ENCODE results near the gene SPARC.
"Not testable (repeated sequence)": the region's sequence is repeated elsewhere in the genome, so short reads cannot be mapped to it uniquely, and the experiment has no call there.

The SPARC gene

DNA sequence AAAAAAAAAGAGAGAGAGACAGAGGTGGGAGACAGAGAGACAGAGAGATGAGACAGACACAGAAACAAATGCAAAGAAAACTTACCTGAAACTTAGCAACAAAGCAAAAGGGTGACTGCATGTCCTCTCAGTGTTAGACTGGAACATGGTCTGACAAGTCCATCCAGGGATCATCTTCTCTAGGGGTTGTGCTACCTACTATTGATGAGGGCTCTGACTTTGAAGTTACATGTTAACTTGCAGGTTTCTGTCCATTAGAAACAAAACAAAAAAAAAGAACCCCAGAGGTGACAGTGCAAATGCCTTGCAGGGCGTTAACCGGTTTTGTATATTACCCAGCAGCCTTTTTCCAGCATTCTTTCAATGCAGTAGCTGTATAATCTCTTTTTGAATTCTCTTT lies 13.6 kb upstream of the SPARC start:
- FAIRE-seq = no peak

DNA sequence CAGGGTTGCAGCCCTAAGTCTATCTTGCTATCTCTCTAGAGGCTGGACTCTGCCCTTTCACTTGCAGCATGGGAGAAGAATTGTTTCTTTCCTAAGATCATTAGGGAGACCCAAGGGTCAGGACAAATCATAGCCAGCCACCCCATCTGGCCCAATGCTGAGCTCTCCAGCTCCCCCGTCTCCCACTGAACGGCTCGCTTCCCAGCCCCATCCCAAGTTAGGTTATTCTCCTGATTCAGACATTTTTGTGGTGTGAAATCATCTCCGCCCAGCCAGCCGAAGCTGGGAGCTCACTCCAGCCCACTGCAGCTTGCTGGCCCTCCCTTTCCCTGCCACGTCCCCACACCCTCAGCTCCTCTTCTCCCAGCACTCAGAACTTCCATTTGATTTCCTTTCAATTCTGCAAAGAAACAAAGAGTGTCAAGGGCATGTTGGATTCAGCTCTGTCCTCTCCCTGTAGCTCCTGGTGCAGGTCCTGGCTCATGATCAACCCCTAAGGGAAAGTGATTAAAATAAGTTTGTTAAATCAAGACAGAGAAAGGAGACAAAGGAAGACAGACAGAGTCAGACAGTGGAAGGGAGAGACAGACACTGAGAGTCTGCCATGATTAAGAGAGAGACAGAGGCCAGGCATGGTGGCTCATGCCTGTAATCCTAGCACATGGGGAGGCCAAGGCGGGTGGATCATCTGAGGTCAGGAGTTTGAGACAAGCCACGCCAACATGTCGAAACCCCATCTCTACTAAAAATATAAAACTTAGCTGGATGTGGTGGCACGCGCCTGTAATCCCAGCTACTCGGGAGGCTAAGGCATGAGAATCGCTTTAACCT lies 12.6 kb upstream of the SPARC start:
- FAIRE-seq = no peak

DNA sequence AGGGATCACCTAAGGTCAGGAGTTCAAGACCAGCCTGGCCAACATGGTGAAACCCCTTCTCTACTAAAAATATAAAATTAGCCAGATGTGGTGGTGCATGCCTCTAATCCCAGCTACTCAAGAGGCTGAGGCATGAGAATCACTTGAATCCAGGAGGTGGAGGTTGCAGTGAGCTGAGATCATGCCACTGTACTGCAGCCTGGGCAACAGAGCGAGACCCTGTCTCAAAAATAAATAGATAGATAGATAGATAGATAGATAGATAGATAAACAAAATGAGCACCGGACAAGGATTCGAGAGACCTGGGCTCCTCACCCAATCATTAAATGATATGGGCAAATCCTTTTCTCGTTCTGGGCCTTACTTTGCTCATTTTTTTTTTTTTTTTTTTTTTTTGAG lies 11.4 kb upstream of the SPARC start:
- FAIRE-seq = not testable (repeated sequence)

DNA sequence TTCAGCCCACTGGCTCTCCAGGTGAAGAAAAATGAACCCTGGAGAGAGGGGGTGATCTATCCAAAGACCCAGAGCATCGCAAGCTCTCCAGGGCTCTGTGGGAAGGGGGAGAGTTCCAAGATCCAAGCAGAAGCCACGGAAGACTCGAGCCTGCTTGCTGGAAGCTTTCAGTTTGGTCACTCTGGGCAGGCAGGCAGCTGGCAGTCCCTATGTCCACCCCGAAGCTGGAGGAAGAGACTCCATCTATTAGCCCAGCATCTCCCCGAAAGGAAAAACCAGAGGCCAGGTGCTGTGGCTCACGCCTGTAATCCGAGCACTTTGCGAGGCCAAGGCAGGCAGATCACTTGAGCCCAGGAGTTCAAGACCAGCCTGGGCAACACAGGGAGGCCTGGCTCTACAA lies 10.7 kb upstream of the SPARC start:
- FAIRE-seq = no peak

DNA sequence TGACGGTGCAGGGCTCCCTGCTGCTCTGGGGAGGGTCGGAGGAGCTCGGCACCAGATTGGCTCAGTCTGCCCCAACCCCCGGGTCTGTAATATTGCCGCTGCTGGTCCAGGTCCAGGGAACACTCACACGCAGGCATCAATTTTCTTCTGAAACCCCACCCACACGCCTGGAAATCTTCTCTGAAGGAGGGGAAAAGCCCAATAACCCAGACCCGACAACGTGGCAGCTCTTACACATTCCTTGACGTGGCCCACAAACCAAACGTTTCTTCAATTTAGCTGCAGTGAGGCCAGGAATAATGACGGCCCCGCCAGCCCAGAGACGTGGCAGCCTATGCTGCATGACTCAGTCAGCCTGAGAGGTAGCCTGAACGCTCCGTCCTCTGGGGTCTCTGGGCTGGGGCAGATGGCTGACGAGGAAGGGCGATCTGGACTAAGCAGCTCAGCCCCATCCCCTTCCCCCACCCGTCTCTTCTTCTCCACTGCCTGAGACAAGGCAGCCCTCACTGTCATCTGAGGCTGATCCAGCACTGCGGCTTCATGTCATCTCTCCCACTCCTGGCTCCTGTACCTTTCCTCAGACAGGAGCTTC lies 9.9 kb upstream of the SPARC start:
- no peak for FAIRE-seq

DNA sequence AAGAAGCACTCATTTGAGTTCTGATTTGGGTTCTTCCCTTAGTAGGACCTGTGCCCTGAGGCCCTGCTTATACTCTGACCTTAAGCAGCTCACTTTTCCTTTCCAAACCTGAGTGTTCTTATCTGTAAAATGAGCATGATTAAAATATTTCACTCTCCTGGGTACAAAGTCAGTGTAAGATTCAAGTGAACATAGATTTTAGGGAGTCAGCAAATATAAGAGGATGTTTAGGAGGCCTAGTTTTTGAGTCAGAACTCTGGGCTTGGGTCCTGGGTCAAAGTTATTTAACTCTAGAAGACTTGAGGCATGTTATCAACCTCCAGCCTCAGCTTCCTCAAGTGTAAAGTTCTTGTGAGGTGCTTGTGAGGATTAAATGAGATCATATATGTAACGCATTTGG lies 8.7 kb upstream of the SPARC start:
- no peak for FAIRE-seq

DNA sequence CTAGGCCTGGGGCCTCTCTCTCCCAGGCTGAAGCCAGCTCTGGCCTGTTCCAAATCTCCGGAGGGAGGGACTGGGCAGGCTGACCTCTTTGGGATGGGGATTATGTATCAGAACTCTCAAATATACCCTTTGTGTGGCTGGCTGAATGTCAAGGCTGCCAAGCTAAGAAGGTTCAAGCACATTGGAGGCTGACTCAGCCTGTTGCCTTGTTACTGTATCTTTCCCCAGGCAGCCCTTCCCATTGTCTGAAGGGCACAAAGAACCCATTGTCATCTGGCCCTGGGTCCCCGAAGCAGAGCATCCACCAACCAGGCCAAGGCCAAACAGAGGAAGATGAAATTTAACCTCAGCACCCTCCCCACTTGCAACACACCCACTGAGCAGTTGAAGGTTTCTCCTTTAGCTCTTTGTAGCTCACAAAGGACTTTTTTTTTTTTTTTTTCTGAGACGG lies 7.3 kb upstream of the SPARC start:
- FAIRE-seq = no peak

DNA sequence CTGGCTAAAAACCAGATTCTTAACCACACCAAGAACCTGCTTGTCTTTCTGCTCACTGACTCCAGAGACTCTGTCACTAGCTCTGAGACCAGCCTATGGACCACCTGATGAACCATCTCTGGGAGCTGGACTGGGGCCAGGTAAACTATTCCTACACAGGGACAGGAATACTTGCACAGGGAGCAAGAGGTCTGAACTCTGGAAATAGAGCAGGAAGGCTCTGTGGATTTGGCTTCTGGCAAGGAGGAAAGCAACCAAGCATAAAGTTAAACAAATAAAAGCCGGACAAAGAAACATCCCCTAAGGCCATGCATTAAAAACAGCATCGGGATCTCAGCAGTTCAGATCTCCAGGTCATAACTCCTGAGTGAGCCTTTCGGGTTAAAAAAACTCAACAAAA lies 5.6 kb upstream of the SPARC start:
- no peak for FAIRE-seq

DNA sequence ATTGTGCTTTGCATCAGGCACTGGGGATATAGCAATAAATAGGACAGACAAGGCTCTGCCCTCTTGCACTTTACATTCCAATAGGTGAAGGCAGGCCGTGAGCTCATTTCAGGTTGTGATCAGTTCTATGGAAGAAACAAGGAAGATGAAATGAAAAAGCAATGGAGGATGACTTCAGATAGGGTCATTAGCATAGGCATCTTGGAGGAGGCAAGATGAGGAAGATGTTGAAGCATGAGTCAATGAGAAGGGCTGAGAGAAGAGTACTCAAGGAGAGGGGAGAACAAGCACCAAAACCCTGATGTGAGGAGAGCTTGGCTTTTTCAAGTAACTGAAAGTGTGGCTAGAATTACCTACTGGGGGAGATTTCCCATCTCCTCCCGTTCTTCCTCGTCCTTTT lies 5.0 kb upstream of the SPARC start:
- FAIRE-seq = no peak

DNA sequence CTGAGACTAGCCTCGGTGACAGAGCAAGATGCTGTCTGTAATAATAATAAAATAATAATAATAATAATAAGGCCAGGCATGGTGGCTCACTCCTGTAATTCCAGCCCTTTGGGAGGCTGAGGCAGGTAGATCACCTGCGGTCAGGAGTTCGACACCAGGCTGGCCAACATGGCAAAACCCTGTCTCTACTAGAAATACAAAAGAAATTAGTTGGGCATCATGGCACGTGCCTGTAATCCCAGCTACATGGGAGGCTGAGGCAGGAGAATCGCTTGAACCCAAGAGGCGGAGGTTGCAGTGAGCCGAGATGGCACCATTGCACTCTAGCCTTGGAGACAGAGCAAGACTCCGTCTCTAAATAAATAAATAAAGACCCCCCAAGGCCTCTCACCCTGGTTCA lies 2.9 kb upstream of the SPARC start:
- FAIRE-seq = not testable (repeated sequence)

DNA sequence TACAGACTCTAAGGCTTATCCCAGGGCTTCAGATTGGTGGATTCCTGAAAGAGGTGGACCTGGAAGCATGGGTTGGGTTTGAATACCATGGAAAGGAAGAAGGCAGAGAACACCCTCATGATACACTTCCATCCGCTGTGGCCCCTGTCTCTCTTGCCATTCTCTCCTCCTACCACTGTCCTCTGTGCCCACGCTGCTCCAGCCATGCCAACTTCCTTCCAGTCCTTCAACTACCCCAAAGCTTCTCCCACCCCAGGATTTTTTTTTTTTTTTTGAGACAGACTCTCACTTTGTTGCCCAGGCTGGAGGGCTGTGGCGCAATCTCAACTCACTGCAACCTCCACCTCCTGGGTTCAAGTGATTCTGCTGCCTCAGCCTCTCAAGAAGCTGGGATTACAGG lies 1.7 kb upstream of the SPARC start:
- FAIRE-seq = no peak

DNA sequence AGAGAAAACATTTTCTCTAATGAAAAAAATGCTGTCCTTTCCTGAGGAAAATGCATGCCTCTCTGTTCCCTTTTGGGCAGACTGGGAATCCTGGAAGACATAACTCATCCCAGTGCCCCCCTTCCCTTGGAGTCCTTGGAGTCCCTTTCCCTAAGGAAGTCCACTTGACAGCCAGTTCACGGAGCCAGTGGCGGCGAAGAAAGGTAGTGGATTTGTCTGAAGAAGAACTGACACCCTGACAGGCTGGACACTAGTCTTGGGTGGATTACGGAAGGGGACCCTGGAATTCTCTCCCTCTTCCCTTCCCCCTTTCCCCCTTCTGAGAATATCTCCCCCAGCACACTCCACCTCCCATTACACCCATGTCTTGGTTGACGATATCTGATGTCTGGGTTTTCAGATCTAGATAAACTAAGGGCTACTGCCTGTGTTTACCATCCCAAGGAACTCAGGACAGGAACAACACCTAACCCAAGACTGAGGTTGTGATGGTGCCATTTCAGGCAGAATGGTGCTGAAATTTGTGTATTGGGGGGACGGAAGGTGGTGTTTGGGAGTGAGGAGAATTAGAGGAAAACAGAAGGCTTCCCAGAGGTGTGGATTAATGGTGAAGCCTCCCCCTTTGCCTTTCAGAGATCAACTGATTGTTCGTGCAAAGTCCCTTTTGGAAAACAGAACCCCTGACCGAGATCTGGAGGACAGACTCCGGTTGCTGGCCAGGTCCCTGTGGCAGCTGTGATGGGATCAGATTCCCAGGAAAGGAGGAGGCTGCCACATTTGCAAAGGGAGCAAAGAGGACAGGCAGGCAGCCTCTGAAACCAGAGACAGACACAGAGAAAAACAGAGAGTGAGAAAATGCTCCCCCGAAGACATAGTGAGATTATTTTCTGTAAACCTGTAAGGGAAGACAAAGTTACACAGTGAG lies 704 bp downstream of the SPARC start:
- FAIRE-seq = no peak

DNA sequence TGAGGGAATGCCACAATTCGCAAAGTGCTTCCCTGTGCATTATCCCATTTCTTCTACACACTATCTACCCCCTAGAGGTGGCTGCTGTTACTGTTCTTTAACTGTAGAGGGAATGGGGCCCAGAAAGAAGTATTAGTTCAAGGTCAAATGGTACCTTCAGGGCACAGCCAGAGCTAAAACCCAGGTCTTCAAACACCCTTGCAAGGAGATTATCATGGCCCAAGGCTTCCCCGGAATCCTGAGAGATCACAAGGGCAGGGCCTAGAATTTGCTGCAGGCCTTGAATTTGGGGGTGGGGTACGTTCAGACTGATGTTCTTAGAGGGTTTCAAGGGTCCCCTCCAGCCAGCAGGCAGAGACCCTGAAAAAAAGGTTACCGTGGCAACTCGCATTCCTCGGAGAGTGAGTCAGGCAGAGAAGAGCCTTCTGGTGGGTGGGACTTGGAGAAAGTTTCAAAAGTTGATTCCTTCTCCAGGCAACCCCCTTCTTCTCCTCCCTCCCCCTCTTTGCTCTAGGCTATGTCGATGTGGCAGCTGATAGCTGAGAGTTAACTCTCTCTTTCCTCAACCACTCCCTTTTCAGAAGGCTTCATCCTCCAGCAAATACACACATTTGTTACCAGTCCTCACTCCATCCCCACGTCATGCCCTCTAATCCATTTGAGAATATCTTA lies 1.9 kb downstream of the SPARC start:
- no peak for FAIRE-seq

DNA sequence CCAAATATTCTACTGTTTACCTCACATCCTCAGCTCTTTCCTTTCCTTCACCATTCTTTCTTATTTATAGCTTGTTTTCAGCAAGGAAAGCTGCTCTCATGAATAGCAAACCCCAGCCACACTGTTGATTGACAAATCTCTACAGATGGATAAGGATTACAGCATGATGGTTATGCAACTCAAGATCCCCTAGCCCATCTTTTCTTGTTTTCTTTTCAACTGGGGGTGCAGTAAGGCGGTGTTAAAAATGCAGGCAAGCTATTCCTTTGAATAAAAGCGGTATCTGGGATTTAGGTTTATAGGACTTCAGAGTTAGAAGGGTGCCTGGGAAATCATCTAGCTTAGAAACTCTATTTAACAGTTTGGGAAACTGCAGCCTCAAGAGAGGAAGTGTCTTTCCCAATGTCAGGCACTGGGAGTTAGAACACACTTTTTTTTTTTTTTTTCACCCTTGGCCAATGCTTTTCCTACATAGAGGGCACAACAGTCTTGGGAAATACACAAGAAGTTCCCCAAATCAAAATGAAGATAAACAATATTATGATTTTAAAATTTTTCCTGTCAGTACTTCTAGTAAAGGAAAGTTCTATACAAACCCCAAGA lies 2.6 kb downstream of the SPARC start:
- FAIRE-seq = no peak

DNA sequence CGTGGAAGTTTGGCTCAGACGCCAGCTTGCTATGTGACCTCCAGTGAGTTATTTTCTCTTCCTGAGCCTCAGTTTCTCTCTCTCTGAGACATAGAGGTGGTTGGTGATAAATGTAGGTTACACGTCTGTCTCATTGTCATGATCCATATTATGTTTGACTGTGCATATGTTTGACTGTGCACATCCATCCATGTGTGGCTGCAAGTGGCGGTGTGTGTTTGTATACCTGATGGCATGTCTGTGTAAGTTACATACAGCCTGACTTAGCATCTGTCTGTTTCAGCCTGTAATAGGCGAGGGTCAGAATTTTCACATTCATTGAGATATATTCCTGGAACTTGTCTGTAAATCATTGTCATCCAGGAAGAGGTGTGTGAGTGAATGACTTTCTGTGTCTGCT lies 3.3 kb downstream of the SPARC start:
- FAIRE-seq = no peak

DNA sequence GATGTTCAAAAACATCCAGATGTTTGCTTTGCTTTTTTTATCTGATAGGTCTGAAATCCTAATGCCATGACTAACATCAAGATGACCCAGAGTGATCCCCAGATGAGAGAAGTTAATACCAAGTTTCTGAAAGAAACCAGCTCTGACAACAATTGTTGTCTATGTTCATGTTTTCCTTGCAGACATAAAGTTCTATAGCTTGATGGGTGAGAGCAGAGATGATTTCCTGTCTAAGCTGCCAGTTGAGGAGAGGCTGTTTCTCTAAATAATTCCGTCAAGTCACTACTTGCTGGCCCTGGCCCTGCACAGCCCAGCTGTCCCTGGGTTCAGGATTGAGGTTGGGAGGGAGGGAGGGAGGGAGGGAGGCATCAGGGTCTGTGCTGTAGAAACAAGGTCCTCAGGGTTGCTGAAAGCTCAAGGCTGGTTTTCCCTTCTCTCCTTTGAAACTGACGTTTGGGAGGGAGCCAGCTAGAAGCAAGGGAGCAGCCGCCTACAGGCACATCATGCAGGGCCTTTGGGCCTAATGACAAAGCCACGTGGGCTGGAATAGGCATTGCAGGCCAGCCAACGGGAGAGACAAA lies 3.9 kb downstream of the SPARC start:
- FAIRE-seq = no peak

DNA sequence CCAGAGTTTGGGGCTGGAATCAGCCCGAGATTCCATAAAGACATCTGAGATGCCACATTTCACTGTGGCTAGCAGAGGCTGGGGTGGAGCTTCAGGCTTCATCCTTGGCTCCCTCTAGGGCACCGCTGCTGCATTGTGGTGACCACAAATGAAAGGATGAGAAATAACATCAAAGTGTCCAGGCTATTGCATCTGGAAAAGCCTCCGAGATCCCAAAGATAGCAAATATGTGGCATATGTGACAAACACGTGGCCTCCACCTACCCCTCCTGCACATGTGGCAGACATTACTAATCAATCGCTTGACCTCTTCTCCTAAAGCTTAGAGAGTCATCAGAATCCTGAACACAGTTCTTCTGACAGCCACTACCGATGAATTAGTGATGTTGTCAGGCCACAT lies 4.5 kb downstream of the SPARC start:
- FAIRE-seq = no peak

DNA sequence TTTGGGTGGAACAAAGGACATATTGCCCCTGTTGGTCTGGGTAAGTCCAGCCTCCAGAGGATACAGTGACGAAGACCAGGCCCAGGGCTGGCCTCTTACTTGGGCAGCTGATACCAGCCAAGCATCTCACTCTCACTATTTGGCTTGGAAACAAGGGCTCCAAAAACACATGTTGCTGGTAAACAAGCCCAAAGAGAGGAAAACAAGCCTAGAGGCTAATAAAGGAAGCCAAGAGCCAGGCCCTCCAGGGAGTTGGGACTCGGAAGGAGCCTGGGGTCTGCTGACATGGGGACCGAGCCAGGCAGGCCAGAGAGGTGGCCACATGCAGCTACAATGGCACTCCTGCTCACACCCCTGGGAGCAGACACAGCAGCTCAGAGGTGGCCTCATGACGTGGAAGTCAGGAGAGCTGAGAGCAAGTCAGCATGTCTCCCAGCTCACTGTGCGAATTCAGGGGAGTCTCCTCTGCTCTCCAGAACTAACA lies 5.7 kb downstream of the SPARC start:
- no peak for FAIRE-seq

DNA sequence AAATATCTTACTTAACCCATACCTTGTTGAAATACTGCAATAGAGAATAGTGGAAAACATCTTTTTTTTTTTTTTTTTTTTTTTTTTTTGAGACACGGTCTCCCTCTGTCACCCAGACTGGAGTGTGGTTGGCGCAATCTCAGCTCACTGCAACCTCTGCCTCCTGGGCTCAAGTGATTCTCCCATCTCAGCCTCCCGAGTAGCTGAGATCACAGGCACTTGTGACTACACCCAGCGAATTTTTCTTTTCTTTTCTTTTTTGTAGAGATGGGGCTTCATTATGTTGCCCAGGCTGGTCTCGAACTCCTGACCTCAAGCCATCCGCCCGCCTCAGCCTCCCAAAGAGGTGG lies 6.6 kb downstream of the SPARC start:
- not testable (repeated sequence) for FAIRE-seq

DNA sequence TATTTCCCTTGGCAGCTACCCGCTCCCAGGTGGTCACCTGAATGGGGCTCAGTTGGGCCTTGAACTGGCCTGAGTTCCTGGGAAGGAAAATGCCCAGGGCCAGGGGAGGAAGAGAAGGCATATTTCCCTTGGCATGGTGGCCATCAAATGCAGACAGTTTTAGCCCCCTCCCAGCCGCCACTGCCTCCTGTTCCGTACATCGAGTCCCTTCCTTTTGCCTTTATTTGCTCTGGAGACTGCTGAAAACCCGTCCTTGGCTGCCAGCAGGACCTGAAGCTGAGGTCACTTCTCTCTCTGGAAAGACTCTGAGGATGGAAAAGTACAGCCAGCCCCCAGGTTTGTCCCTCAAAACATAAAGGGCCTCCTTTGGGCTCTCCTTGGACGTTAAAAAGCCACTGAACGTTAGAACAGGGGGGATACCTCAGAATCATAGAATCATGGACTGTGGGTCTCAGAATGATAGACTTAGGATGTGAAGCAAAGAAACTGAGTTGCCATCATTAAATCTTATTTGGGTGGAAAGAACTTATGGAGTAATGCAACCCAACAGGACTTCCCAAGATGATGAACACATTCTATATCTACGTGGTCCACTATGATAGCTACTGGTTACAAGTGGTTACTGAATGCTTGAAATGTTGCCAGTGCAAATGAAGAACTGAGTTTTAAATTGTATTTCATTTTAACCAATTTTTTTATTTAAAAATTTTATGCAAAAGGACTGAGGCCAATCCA lies 7.1 kb downstream of the SPARC start:
- no peak for FAIRE-seq

DNA sequence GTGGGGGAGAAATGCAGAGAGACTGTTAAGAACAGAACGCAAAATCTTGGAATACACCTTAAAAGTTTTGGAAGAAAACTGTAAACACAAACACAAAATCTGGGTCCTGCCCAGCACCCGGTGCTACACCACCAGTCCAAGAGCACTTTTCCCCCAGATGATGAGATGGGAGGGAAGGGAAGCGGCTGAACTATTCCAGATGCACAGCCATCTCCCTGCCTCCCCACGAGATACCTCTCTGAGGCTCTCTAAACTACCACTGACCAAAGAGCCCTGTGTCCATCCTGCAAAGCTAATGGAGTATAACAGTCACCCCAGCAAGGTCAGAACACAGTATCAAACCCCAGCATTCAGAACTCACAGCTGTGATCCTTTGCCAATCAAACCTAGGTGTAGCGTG lies 8.0 kb downstream of the SPARC start:
- no peak for FAIRE-seq

All from TTC549 (cell line).